ENCODE data around the gene CPEB2. TPM values are rescaled to one million over a fixed set of nuclear protein-coding genes. Genes with fewer than 3 reads are reported as not detected.

The CPEB2 gene
- total RNA-seq, 1 experiment from 2014 or later, result 3.3 TPM

DNA sequence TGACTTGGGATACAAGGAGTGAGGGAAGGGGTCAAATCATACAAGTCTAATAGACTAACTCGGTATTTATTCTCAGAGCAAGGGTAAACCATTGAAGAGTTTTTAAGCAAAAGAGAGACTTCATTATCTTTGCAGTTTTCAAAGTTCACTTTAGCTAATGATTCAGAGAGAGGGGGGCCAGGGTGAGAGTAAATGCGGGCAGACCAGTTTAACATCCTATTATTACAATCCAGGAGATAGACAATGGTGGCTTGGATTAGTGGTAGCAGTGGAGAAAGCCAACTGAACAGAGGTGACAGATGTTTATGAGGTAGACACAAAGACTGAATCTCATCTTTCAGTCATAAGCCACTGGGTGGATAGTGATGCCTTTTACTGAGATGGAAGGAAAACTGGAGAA, 57.9 kb downstream of the CPEB2 start:
- TF ChIP-seq ZNF317 (CRISPR knock-in tag; IDR thresholded peaks at IDR 0.05; ENCODE audit: borderline replicate concordance, low read depth), result no peak
- TF ChIP-seq SMAD3 (CRISPR knock-in tag; IDR thresholded peaks at IDR 0.05; ENCODE audit: borderline replicate concordance), result no peak
- TF ChIP-seq ZNF416 (CRISPR knock-in tag; IDR thresholded peaks at IDR 0.05), result no peak
- ChIA-PET CTCF (no interaction called here), POLR2A (no interaction called here)
- no peak overlapping the region for H3K27ac Mint-ChIP-seq
- peaks cover 9% of the 10 kb centered on the region for H3K9me3 Mint-ChIP-seq
- H3K36me3 Mint-ChIP-seq, result no peaks in the 10 kb centered on the region; the same call in none of the 2 replicates
- no peaks in the 10 kb centered on the region for H3K4me1 Mint-ChIP-seq
- H3K4me3 Mint-ChIP-seq, result no peak overlapping the region
- no peaks in the 10 kb centered on the region for H3K27me3 Mint-ChIP-seq (ENCODE audit: low read depth)
- no peak for ATAC-seq
- DNase-seq (ENCODE audit: low spot score), result no peak

GRCh38 chr4:15063341-15063740, 61.1 kb downstream of the CPEB2 start:
- POLR2A ChIA-PET, result no interaction called here
- Mint-ChIP-seq H3K36me3 (no peaks in the 10 kb centered on the region; the same call in none of the 2 replicates), H3K9me3 (peaks cover 8% of the 10 kb centered on the region), H3K27me3 (ENCODE audit: low read depth) (no peaks in the 10 kb centered on the region), H3K4me3 (no peak overlapping the region), H3K27ac (no peak overlapping the region), H3K4me1 (no peaks in the 10 kb centered on the region)
- CTCF ChIA-PET, result no interaction called here
- no peak for TF ChIP-seq NFE2L1 (CRISPR knock-in tag; IDR thresholded peaks at IDR 0.05)
- TF ChIP-seq NFYB (CRISPR knock-in tag; conservative IDR thresholded peaks at IDR 0.05; ENCODE audit: low read depth), result no peak
- TF ChIP-seq, protein P1, sequence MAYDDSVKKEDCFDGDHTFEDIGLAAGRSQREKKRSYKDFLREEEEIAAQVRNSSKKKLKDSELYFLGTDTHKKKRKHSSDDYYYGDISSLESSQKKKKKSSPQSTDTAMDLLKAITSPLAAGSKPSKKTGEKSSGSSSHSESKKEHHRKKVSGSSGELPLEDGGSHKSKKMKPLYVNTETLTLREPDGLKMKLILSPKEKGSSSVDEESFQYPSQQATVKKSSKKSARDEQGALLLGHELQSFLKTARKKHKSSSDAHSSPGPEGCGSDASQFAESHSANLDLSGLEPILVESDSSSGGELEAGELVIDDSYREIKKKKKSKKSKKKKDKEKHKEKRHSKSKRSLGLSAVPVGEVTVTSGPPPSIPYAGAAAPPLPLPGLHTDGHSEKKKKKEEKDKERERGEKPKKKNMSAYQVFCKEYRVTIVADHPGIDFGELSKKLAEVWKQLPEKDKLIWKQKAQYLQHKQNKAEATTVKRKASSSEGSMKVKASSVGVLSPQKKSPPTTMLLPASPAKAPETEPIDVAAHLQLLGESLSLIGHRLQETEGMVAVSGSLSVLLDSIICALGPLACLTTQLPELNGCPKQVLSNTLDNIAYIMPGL (CRISPR knock-in tag; IDR thresholded peaks at IDR 0.05), result no peak
- no peak for TF ChIP-seq ATF3 (CRISPR knock-in tag; conservative IDR thresholded peaks at IDR 0.05)
- TF ChIP-seq, protein P2, sequence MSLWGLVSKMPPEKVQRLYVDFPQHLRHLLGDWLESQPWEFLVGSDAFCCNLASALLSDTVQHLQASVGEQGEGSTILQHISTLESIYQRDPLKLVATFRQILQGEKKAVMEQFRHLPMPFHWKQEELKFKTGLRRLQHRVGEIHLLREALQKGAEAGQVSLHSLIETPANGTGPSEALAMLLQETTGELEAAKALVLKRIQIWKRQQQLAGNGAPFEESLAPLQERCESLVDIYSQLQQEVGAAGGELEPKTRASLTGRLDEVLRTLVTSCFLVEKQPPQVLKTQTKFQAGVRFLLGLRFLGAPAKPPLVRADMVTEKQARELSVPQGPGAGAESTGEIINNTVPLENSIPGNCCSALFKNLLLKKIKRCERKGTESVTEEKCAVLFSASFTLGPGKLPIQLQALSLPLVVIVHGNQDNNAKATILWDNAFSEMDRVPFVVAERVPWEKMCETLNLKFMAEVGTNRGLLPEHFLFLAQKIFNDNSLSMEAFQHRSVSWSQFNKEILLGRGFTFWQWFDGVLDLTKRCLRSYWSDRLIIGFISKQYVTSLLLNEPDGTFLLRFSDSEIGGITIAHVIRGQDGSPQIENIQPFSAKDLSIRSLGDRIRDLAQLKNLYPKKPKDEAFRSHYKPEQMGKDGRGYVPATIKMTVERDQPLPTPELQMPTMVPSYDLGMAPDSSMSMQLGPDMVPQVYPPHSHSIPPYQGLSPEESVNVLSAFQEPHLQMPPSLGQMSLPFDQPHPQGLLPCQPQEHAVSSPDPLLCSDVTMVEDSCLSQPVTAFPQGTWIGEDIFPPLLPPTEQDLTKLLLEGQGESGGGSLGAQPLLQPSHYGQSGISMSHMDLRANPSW (CRISPR knock-in tag; conservative IDR thresholded peaks at IDR 0.05; ENCODE audit: low read depth), result no peak
- TF ChIP-seq ZNF232 (CRISPR knock-in tag; IDR thresholded peaks at IDR 0.05), result no peak
- no peak for TF ChIP-seq MYBL2 (CRISPR knock-in tag; IDR thresholded peaks at IDR 0.05)
- no peak for TF ChIP-seq IRF1 (CRISPR knock-in tag; IDR thresholded peaks at IDR 0.05)
- TF ChIP-seq ZBTB43 (CRISPR knock-in tag; IDR thresholded peaks at IDR 0.05), result no peak
- no peak for TF ChIP-seq CBFB (CRISPR knock-in tag; IDR thresholded peaks at IDR 0.05; ENCODE audit: low read depth)
- TF ChIP-seq EMX1 (CRISPR knock-in tag; IDR thresholded peaks at IDR 0.05), result no peak
- no peak for TF ChIP-seq ZNF416 (CRISPR knock-in tag; IDR thresholded peaks at IDR 0.05)
- TF ChIP-seq, protein P3, sequence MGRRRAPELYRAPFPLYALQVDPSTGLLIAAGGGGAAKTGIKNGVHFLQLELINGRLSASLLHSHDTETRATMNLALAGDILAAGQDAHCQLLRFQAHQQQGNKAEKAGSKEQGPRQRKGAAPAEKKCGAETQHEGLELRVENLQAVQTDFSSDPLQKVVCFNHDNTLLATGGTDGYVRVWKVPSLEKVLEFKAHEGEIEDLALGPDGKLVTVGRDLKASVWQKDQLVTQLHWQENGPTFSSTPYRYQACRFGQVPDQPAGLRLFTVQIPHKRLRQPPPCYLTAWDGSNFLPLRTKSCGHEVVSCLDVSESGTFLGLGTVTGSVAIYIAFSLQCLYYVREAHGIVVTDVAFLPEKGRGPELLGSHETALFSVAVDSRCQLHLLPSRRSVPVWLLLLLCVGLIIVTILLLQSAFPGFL (CRISPR knock-in tag; IDR thresholded peaks at IDR 0.05; ENCODE audit: borderline replicate concordance), result no peak
- TF ChIP-seq GRHL2 (CRISPR knock-in tag; IDR thresholded peaks at IDR 0.05; ENCODE audit: insufficient replicate concordance, severe bottlenecking), result no peak
- no peak for TF ChIP-seq TP53 (CRISPR knock-in tag; IDR thresholded peaks at IDR 0.05)
- TF ChIP-seq, protein P4, sequence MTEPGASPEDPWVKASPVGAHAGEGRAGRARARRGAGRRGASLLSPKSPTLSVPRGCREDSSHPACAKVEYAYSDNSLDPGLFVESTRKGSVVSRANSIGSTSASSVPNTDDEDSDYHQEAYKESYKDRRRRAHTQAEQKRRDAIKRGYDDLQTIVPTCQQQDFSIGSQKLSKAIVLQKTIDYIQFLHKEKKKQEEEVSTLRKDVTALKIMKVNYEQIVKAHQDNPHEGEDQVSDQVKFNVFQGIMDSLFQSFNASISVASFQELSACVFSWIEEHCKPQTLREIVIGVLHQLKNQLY (CRISPR knock-in tag; IDR thresholded peaks at IDR 0.05), result no peak
- TF ChIP-seq ZNF121 (CRISPR knock-in tag; IDR thresholded peaks at IDR 0.05), result no peak
- TF ChIP-seq ZNF671 (CRISPR knock-in tag; IDR thresholded peaks at IDR 0.05), result no peak
- DNase-seq (ENCODE audit: low spot score) (no peak), ATAC-seq (no peak)
